Right ventricle myocardium inferior (tissue), 1 donor: ENCODE measurements around the gene NHS. TPM values are rescaled to one million over a fixed set of nuclear protein-coding genes. Genes with fewer than 3 reads are reported as not detected.

Experiments used
- ATAC-seq: fragments of 200-7000 bp; cut with Tn5 transposase; one replicate; pipeline ENCODE4 v1.9.1; 2020; ENCODE audit warnings: mild to moderate bottlenecking, moderate library complexity
- DNase-seq: peaks from one replicate; pipeline ENCODE4 v3.0.0; 2021; ENCODE audit errors: missing footprints
- intact Hi-C: fragments of 100-400 bp; cut with DNase I; formaldehyde crosslinking; loops from one replicate; pipeline ENCODE4 v1.11.0; 2022
- total RNA-seq: library from RNA; stranded (reverse); fragmentation: NEBNext Ultra II Directional; extraction: Animal tissue kit (Norgen Biotek cat#: 25700); gene quantifications from one replicate; pipeline ENCODE4 v1.2.1, GENCODE V29; 2021
- donor health status: DM: no; HTN: yes; CAD: no; lungs with severe emphysema.

The NHS gene
- total RNA-seq, 1 donor from 2014 or later: 2.8 TPM

GRCh38 chrX:17668929-17669328 lies 293.9 kb downstream of the NHS start:
- DNase-seq (no peak), ATAC-seq (no peak)
- intact Hi-C loops: no loop called here

- ATAC-seq: no peak
- DNase-seq: no peak
- intact Hi-C loops: no loop called here
These were observed 294.5 kb downstream of the NHS start for GRCh38 chrX:17669458-17669857.

GRCh38 chrX:17669891-17670290 lies 294.9 kb downstream of the NHS start:
- no peak for DNase-seq
- intact Hi-C loops: no loop called here
- ATAC-seq: no peak

GRCh38 chrX:17670874-17671273 lies 295.9 kb downstream of the NHS start:
- ATAC-seq (no peak), DNase-seq (no peak)
- intact Hi-C loops: no loop called here

GRCh38 chrX:17674601-17675000 lies 299.6 kb downstream of the NHS start:
- ATAC-seq (no peak), DNase-seq (no peak)
- intact Hi-C loops: no loop called here

GRCh38 chrX:17679261-17679660 lies 304.3 kb downstream of the NHS start:
- DNase-seq (no peak), ATAC-seq (no peak)
- intact Hi-C loops: no loop called here

- intact Hi-C loops: no loop called here
- DNase-seq (no peak), ATAC-seq (no peak)
These were observed 304.8 kb downstream of the NHS start for GRCh38 chrX:17679820-17680219.

- intact Hi-C loops: no loop called here
- ATAC-seq: no peak
These were observed 305.9 kb downstream of the NHS start for GRCh38 chrX:17680732-17681413.

GRCh38 chrX:17682259-17682658 lies 307.3 kb downstream of the NHS start:
- intact Hi-C loops: no loop called here
- DNase-seq (no peak), ATAC-seq (no peak)

More at GRCh38 chrX:17680732-17681413, 305.9 kb downstream of the NHS start:
- DNase-seq: no peak

GRCh38 chrX:17685026-17685425 lies 310.0 kb downstream of the NHS start:
- intact Hi-C loops: no loop called here
- no peak for ATAC-seq

GRCh38 chrX:17687648-17688047 lies 312.6 kb downstream of the NHS start:
- intact Hi-C loops: no loop called here
- ATAC-seq (no peak), DNase-seq (no peak)

More at GRCh38 chrX:17685026-17685425, 310.0 kb downstream of the NHS start:
- no peak for DNase-seq

- ATAC-seq: peak; percentile 60
- intact Hi-C loops: loop anchor here (5.0 kb wide), 3 partner anchors 93 to 448 kb away; no protein-coding TSS in a partner anchor
- DNase-seq: no peak
These were observed 315.0 kb downstream of the NHS start for GRCh38 chrX:17689971-17690409.

GRCh38 chrX:17692709-17693346 lies 317.8 kb downstream of the NHS start:
- intact Hi-C loops: loop anchor here (5.0 kb wide), 3 partner anchors 96 to 451 kb away; no protein-coding TSS in a partner anchor
- DNase-seq: no peak
- ATAC-seq: no peak

- intact Hi-C loops: no loop called here
- DNase-seq (no peak), ATAC-seq (no peak)
These were observed 322.2 kb downstream of the NHS start for GRCh38 chrX:17697191-17697590.

GRCh38 chrX:17700976-17701375 lies 326.0 kb downstream of the NHS start:
- intact Hi-C loops: no loop called here
- ATAC-seq: no peak
- no peak for DNase-seq

- DNase-seq: no peak
- intact Hi-C loops: no loop called here
- no peak for ATAC-seq
These were observed 328.2 kb downstream of the NHS start for GRCh38 chrX:17703201-17703600.

GRCh38 chrX:17705211-17705610 lies 330.2 kb downstream of the NHS start:
- intact Hi-C loops: no loop called here
- no peak for ATAC-seq
- no peak for DNase-seq

- intact Hi-C loops: no loop called here
- no peak for ATAC-seq
These were observed 331.7 kb downstream of the NHS start for GRCh38 chrX:17706676-17707075.

GRCh38 chrX:17707731-17708130 lies 332.7 kb downstream of the NHS start:
- intact Hi-C loops: no loop called here
- ATAC-seq: no peak
- no peak for DNase-seq

More at GRCh38 chrX:17706676-17707075, 331.7 kb downstream of the NHS start:
- DNase-seq: no peak

GRCh38 chrX:17710871-17711301 lies 335.9 kb downstream of the NHS start:
- no peak for DNase-seq
- no peak for ATAC-seq
- intact Hi-C loops: no loop called here
